Activated CD4-positive, alpha-beta memory T cell treated with anti-CD3 and anti-CD28 coated beads for 36 hours (primary cell): ENCODE results near the gene ZNF280C. TPM values are rescaled to one million over a fixed set of nuclear protein-coding genes. Genes with fewer than 3 reads are reported as not detected.

ENCODE experiments used
- CTCF ChIA-PET: fragments of 350-600 bp; sonication (Branson Sonifier 250); formaldehyde crosslinking; loops from one replicate; lab custom pipeline; 2021; ENCODE audit warnings: antibody characterized with exemption, inconsistent platforms; lab: Charles Lee
- POLR2A ChIA-PET: fragments of 350-600 bp; sonication (Branson Sonifier 250); formaldehyde crosslinking; loops from one replicate; lab custom pipeline; 2021; ENCODE audit warnings: antibody characterized with exemption; lab: Charles Lee
- DNase-seq: peaks from one replicate; pipeline ENCODE4 v3.0.0-alpha.2; 2020
- H3K27ac Mint-ChIP-seq: one replicate; pipeline ENCODE4 v1.8.0; 2021; ENCODE audit warnings: mixed read lengths
- H3K27me3 Mint-ChIP-seq: one replicate; pipeline ENCODE4 v1.8.0; 2021; ENCODE audit warnings: mixed read lengths
- H3K36me3 Mint-ChIP-seq: one replicate; pipeline ENCODE4 v1.8.0; 2021; ENCODE audit warnings: mixed read lengths
- H3K4me1 Mint-ChIP-seq: one replicate; pipeline ENCODE4 v1.8.0; 2021; ENCODE audit warnings: low read depth, mixed read lengths
- H3K4me3 Mint-ChIP-seq: one replicate; pipeline ENCODE4 v1.8.0; 2021; ENCODE audit warnings: mild to moderate bottlenecking, mixed read lengths
- H3K9me3 Mint-ChIP-seq: one replicate; pipeline ENCODE4 v1.8.0; 2021; ENCODE audit warnings: mixed read lengths
- intact Hi-C: fragments of 100-400 bp; cut with micrococcal nuclease; formaldehyde crosslinking; loops from one replicate; pipeline ENCODE4 v1.15.1; 2023
- total RNA-seq, 2 experiments: library from RNA; stranded (reverse); gene quantifications; one replicate each; pipeline ENCODE4 v1.2.3, GENCODE V29; 2021

The ZNF280C gene
- total RNA-seq, 2 experiments from 2014 or later, result 5.3 to 5.8 TPM

DNA sequence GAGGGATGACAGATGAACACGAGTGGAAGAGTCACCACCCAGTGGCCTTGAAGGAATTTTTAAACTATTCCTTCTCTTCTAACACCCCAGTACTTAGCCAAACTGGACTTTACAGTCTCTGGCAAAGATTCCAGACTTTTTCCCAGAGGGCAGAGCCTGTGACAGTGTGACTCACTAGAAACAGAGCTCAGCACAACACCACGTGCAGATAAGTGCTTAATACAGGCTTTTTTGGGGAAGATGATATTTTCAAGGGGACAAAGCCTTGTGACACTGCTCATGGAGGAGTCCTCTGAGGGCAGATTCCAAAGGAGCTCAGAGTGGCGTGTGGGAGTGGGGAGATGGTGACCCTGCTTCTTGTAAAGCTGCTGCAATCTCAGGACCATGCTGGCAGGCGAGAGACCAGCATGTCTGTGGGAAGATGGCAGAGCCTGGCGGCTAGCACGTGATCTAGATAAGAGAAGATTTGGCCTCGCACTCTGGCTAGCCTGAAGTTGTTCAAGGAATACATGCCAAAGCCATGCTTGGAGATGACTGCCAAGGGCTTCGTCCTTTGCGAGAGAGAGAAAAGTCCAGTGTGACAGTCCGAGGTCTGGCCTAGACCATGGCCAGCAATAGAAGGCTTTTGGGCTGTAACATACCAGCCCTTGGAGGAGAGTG, 94.5 kb downstream of the ZNF280C start:
- DNase-seq, result no peak
- H3K9me3 Mint-ChIP-seq, result no peaks in the 10 kb centered on the region
- no peaks in the 10 kb centered on the region for H3K27me3 Mint-ChIP-seq
- H3K4me3 Mint-ChIP-seq, result peak overlapping the region; percentile 89
- H3K36me3 Mint-ChIP-seq, result peaks cover 12% of the 10 kb centered on the region
- intact Hi-C loops, result loop anchor here (5.0 to 10.0 kb wide), 3 partner anchors 38 to 569 kb away; no protein-coding TSS in a partner anchor
- peak overlapping the region; percentile 95 for H3K27ac Mint-ChIP-seq
- ChIA-PET CTCF (interaction anchor here (1.0 to 2.1 kb wide), 4 partner anchors 9 to 113 kb away, joined by 3 to 9 read pairs (median 4); partner anchors contain the start of gene AIFM1), POLR2A (interaction anchor here (1.2 kb wide), 1 partner anchor 12 kb away, joined by 5 read pairs; no protein-coding TSS in a partner anchor)
- H3K4me1 Mint-ChIP-seq, result peaks cover 41% of the 10 kb centered on the region

GRCh38 chrX:130173190-130173895, 95.4 kb downstream of the ZNF280C start:
- no peaks in the 10 kb centered on the region for H3K27me3 Mint-ChIP-seq
- ChIA-PET CTCF (interaction anchor here (1.2 to 2.1 kb wide), 2 partner anchors 91 to 93 kb away, joined by 4 to 9 read pairs; no protein-coding TSS in a partner anchor), POLR2A (interaction anchor here (1.2 to 1.9 kb wide), 4 partner anchors 13 to 91 kb away, joined by 5 read pairs; no protein-coding TSS in a partner anchor)
- H3K4me1 Mint-ChIP-seq, result peaks cover 41% of the 10 kb centered on the region
- no peaks in the 10 kb centered on the region for H3K9me3 Mint-ChIP-seq
- peak overlapping the region; percentile 89 for H3K4me3 Mint-ChIP-seq
- H3K27ac Mint-ChIP-seq, result peak overlapping the region; percentile 95
- DNase-seq, result peak; percentile 76
- intact Hi-C loops, result loop anchor here (1.0 to 10.0 kb wide), 7 partner anchors 8 to 569 kb away; partner anchors contain the start of genes AIFM1 and ZNF280C
- H3K36me3 Mint-ChIP-seq, result peaks cover 12% of the 10 kb centered on the region

DNA sequence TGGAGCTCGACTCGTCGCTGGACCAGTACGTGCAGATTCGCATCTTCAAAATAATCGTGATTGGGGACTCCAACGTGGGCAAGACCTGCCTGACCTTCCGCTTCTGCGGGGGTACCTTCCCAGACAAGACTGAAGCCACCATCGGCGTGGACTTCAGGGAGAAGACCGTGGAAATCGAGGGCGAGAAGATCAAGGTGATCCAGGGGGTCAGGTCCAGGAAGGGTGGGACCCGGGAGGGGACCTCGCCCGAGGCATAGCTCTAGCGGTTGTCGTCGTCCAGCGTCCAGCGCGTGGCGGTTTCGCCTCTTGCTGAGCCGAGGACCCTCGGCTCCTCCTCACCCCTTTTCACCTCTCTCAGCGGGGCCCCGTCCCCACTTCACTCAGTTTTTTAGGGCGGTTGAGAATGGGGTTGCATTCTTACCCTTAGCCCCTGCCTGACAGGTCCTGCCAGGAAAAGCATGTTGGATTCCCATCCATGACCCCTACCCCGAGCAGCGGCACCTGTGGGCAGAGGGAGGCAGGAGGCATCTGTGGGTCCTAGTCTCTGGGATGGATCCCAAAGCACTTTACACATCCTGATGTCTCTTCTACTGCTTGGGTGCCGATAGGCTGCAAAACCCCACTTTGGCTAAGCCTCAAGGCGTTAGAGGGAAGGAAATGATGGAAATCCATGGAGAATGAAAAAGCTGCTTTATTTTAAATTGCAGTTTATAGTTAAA, 96.4 kb downstream of the ZNF280C start:
- ChIA-PET CTCF (interaction anchor here (0.7 to 2.2 kb wide), 3 partner anchors 90 to 92 kb away, joined by 3 to 6 read pairs (median 4); no protein-coding TSS in a partner anchor), POLR2A (interaction anchor here (1.6 to 1.9 kb wide), 4 partner anchors 14 to 90 kb away, joined by 5 read pairs; no protein-coding TSS in a partner anchor)
- DNase-seq, result peak; percentile 12
- H3K9me3 Mint-ChIP-seq, result no peaks in the 10 kb centered on the region
- peak overlapping the region; percentile 95 for H3K27ac Mint-ChIP-seq
- H3K4me3 Mint-ChIP-seq, result peak overlapping the region; percentile 89
- no peaks in the 10 kb centered on the region for H3K27me3 Mint-ChIP-seq
- peaks cover 34% of the 10 kb centered on the region for H3K4me1 Mint-ChIP-seq
- H3K36me3 Mint-ChIP-seq, result peaks cover 3% of the 10 kb centered on the region
- intact Hi-C loops, result loop anchor here (2.0 to 10.0 kb wide), 4 partner anchors 40 to 567 kb away; partner anchors contain the start of gene ZNF280C

DNA sequence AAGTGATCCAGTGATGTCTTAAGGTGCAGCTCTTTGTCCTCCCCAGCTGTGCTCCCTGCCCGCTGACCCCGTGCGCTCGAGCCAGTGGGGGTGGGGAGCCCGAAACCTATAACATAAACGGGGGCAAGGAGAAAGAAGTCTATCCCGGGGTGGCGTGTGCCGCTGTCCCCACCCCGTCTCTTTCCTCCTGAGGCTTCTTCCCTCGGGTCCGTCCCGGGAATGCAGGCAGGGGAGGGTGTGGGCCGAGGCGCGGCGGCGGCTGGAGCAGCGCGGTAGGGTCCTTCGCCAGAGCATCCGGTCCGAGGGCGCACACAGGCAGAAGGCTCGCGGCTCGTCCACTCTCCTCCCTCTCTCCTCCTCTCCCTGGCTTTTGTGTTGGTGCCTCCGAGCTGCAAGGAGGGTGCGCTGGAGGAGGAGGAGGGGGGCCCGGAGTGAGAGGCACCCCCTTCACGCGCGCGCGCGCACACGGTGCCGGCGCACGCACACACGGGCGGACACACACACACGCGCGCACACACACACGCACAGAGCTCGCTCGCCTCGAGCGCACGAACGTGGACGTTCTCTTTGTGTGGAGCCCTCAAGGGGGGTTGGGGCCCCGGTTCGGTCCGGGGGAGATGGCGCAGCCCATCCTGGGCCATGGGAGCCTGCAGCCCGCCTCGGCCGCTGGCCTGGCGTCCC, 97.1 kb downstream of the ZNF280C start, which contains the start of gene RAB33A:
TSS of gene RAB33A (plus strand) at position 517 of the 681 bp plus-strand sequence. CDS start at position 618, 101 bp downstream.
- ChIA-PET POLR2A (interaction anchor here (1.3 to 1.9 kb wide), 6 partner anchors 15 to 89 kb away, joined by 5 to 7 read pairs (median 5); no protein-coding TSS in a partner anchor), CTCF (interaction anchor here (0.7 to 2.2 kb wide), 3 partner anchors 89 to 93 kb away, joined by 3 to 6 read pairs (median 4); no protein-coding TSS in a partner anchor)

GRCh38 chrX:130170752-130171445, 97.8 kb downstream of the ZNF280C start:
- no peaks in the 10 kb centered on the region for H3K9me3 Mint-ChIP-seq
- peaks cover 2% of the 10 kb centered on the region for H3K36me3 Mint-ChIP-seq
- peaks cover 27% of the 10 kb centered on the region for H3K4me1 Mint-ChIP-seq
- intact Hi-C loops, result loop anchor here (2.0 to 10.0 kb wide), 4 partner anchors 41 to 566 kb away; partner anchors contain the start of gene ELF4
- DNase-seq, result peak; percentile 83
- ChIA-PET CTCF (interaction anchor here (0.7 to 2.2 kb wide), 5 partner anchors 10 to 91 kb away, joined by 3 to 6 read pairs (median 3); no protein-coding TSS in a partner anchor), POLR2A (interaction anchor here (1.0 to 1.7 kb wide), 5 partner anchors 24 to 89 kb away, joined by 3 to 7 read pairs (median 5); no protein-coding TSS in a partner anchor)
- no peaks in the 10 kb centered on the region for H3K27me3 Mint-ChIP-seq
- H3K4me3 Mint-ChIP-seq, result peak overlapping the region; percentile 89
- peak overlapping the region; percentile 95 for H3K27ac Mint-ChIP-seq

More for the DNA sequence above, 97.1 kb downstream of the ZNF280C start, which contains the start of gene RAB33A:
- intact Hi-C loops, result loop anchor here (2.0 to 10.0 kb wide), 5 partner anchors 41 to 567 kb away; partner anchors contain the start of genes ELF4 and ZNF280C
- no peaks in the 10 kb centered on the region for H3K9me3 Mint-ChIP-seq
- DNase-seq, result peak; percentile 58
- peaks cover 33% of the 10 kb centered on the region for H3K4me1 Mint-ChIP-seq
- peak within 1 kb of the TSS; percentile 95 for H3K27ac Mint-ChIP-seq
- peaks cover 2% of the 10 kb centered on the region for H3K36me3 Mint-ChIP-seq
- no peaks in the 10 kb centered on the region for H3K27me3 Mint-ChIP-seq
- H3K4me3 Mint-ChIP-seq, result peak within 1 kb of the TSS; percentile 89

- CTCF ChIA-PET, result no interaction called here
- Mint-ChIP-seq H3K27ac (peak overlapping the region; percentile 95), H3K9me3 (no peaks in the 10 kb centered on the region), H3K4me3 (peak overlapping the region; percentile 84), H3K36me3 (no peaks in the 10 kb centered on the region), H3K4me1 (peaks cover 33% of the 10 kb centered on the region), H3K27me3 (no peaks in the 10 kb centered on the region)
- POLR2A ChIA-PET, result no interaction called here
- no peak for DNase-seq
- intact Hi-C loops, result loop anchor here (2.0 to 5.0 kb wide), 2 partner anchors 16 to 235 kb away; partner anchors contain the start of gene RBMX2
Observed at GRCh38 chrX:130167040-130167439, 101.7 kb downstream of the ZNF280C start.

- Mint-ChIP-seq H3K36me3 (no peaks in the 10 kb centered on the region), H3K27me3 (no peaks in the 10 kb centered on the region), H3K27ac (peak overlapping the region; percentile 95), H3K9me3 (no peaks in the 10 kb centered on the region), H3K4me1 (peaks cover 34% of the 10 kb centered on the region), H3K4me3 (peak overlapping the region; percentile 84)
- ChIA-PET CTCF (no interaction called here), POLR2A (no interaction called here)
- no peak for DNase-seq
- intact Hi-C loops, result loop anchor here (2.0 to 5.0 kb wide), 2 partner anchors 16 to 236 kb away; partner anchors contain the start of gene RBMX2
Observed at GRCh38 chrX:130166503-130166777, 102.3 kb downstream of the ZNF280C start.

DNA sequence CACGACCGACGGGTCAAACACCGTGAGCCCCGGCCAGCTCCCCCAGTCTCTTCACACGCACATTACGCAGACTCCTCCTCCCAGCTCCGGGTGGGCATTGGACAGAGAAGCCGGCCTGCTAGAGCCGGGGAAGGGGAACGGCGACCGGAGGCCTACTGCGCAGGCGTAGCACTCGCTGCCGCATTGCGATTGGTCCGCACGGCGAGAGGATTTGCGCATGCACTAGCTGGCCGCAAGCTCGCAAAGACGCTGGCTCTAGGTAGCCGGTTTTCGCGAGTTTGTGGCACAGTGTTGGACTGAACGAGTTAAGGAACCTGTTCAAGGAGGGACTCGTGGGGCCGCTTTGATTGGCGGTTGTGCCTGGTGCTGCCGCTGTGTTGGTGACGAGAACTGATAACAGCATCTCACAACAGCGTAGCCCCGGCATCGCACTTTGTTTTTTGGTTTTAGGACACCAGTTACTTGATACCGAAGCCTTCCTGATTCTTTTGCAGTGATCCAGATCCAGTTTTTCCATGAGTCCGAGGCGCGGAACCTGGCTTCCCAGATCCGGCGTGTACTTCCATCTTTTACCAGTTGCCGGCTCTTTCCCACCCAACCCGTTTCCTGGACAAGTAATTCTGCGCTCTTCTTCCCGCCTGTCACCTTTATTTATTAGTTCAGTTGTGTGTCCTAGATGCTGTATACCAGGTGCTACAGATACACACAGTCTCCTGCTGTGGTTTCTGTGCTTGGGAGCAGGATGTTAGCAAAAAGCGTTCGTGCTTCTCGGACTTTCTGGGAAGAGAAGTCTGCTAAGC, 102.8 kb downstream of the ZNF280C start, which contains the start of gene AIFM1:
TSS of gene AIFM1 (minus strand) at position 139 of the 800 bp plus-strand sequence. CDS start 185 bp downstream, outside the sequence.
- ChIA-PET POLR2A (interaction anchor here (0.8 to 1.8 kb wide), 3 partner anchors 45 to 84 kb away, joined by 3 to 4 read pairs (median 4); no protein-coding TSS in a partner anchor), CTCF (interaction anchor here (0.9 to 1.0 kb wide), 4 partner anchors 9 to 86 kb away, joined by 3 to 6 read pairs (median 3); no protein-coding TSS in a partner anchor)
- peak; percentile 93 for DNase-seq
- Mint-ChIP-seq H3K36me3 (no peaks in the 10 kb centered on the region), H3K9me3 (no peaks in the 10 kb centered on the region), H3K4me1 (peaks cover 34% of the 10 kb centered on the region), H3K27me3 (no peaks in the 10 kb centered on the region), H3K4me3 (peak within 1 kb of the TSS; percentile 84), H3K27ac (peak within 1 kb of the TSS; percentile 95)
- intact Hi-C loops, result loop anchor here (1.0 to 5.0 kb wide), 4 partner anchors 7 to 236 kb away; partner anchors contain the start of gene RBMX2

GRCh38 chrX:130165181-130165702, 103.5 kb downstream of the ZNF280C start:
- Mint-ChIP-seq H3K4me1 (peaks cover 32% of the 10 kb centered on the region), H3K27ac (peak overlapping the region; percentile 95), H3K36me3 (no peaks in the 10 kb centered on the region), H3K4me3 (peak overlapping the region; percentile 84), H3K27me3 (no peaks in the 10 kb centered on the region), H3K9me3 (no peaks in the 10 kb centered on the region)
- POLR2A ChIA-PET, result interaction anchor here (0.8 to 1.8 kb wide), 3 partner anchors 44 to 83 kb away, joined by 3 to 4 read pairs (median 4); no protein-coding TSS in a partner anchor
- intact Hi-C loops, result loop anchor here (1.0 to 5.0 kb wide), 3 partner anchors 8 to 237 kb away; partner anchors contain the start of gene RBMX2
- DNase-seq, result no peak
- CTCF ChIA-PET, result interaction anchor here (0.9 to 1.0 kb wide), 4 partner anchors 9 to 86 kb away, joined by 3 to 6 read pairs (median 3); no protein-coding TSS in a partner anchor
